Stimulated activated CD4-positive, alpha-beta T cell treated with anti-CD3 and anti-CD28 coated beads, Interleukin-1b, Interleukin-23, amount 100 ng/mL, for 1 hour (primary cell): ENCODE data around the gene NCF2.

Source experiments
- DNase-seq, 2 donors: peaks; one replicate each; pipeline ENCODE4 v3.0.0-alpha.2; 2020; ENCODE audit warnings: low read depth in 2 of 2

The NCF2 gene

GRCh38 chr1:183584147-183584546 is 6.1 kb downstream of the NCF2 start:
- DNase-seq, result no peak

- no peak for DNase-seq
Observed at GRCh38 chr1:183583466-183583865, 6.8 kb downstream of the NCF2 start.

GRCh38 chr1:183582021-183582713 is 8.1 kb downstream of the NCF2 start:
- no peak for DNase-seq

GRCh38 chr1:183580281-183580682 is 10.0 kb downstream of the NCF2 start:
- DNase-seq, result no peak

GRCh38 chr1:183578856-183579255 is 11.4 kb downstream of the NCF2 start:
- DNase-seq, result no peak

GRCh38 chr1:183577897-183578465 is 12.3 kb downstream of the NCF2 start:
- DNase-seq, result no peak

- DNase-seq, result no peak
Observed at GRCh38 chr1:183576537-183576936, 13.7 kb downstream of the NCF2 start.

GRCh38 chr1:183575606-183576005 is 14.7 kb downstream of the NCF2 start:
- DNase-seq, result no peak

- no peak for DNase-seq
Observed at GRCh38 chr1:183572721-183573120, 17.5 kb downstream of the NCF2 start.

- no peak for DNase-seq
Observed at GRCh38 chr1:183571678-183572268, 18.5 kb downstream of the NCF2 start.

GRCh38 chr1:183570451-183570850 is 19.8 kb downstream of the NCF2 start:
- no peak for DNase-seq

GRCh38 chr1:183569801-183570200 is 20.5 kb downstream of the NCF2 start:
- no peak for DNase-seq

- no peak for DNase-seq
Observed at GRCh38 chr1:183569141-183569540, 21.1 kb downstream of the NCF2 start.

- DNase-seq, result no peak
Observed at GRCh38 chr1:183568176-183569021, 21.9 kb downstream of the NCF2 start.

GRCh38 chr1:183567584-183567983 is 22.7 kb downstream of the NCF2 start:
- no peak for DNase-seq

GRCh38 chr1:183566026-183566425 is 24.2 kb downstream of the NCF2 start:
- no peak for DNase-seq

- DNase-seq, result no peak
Observed at GRCh38 chr1:183565261-183565660, 25.0 kb downstream of the NCF2 start.

GRCh38 chr1:183562701-183563100 is 27.6 kb downstream of the NCF2 start:
- no peak for DNase-seq

- DNase-seq, result no peak
Observed at GRCh38 chr1:183559061-183559460, 31.2 kb downstream of the NCF2 start.

- no peak for DNase-seq
Observed at GRCh38 chr1:183554577-183554976, 35.7 kb downstream of the NCF2 start.

- no peak for DNase-seq
Observed at GRCh38 chr1:183553764-183554163, 36.5 kb downstream of the NCF2 start.

- DNase-seq, result no peak
Observed at GRCh38 chr1:183553331-183553730, 36.9 kb downstream of the NCF2 start.
